NCI-H1436 (cell line): ENCODE measurements around the gene MRPS34.

ENCODE experiments used
- DNase-seq: peaks from one replicate; lab custom pipeline; 2025; lab: John Stamatoyannopoulos, UW

Gene MRPS34

DNA sequence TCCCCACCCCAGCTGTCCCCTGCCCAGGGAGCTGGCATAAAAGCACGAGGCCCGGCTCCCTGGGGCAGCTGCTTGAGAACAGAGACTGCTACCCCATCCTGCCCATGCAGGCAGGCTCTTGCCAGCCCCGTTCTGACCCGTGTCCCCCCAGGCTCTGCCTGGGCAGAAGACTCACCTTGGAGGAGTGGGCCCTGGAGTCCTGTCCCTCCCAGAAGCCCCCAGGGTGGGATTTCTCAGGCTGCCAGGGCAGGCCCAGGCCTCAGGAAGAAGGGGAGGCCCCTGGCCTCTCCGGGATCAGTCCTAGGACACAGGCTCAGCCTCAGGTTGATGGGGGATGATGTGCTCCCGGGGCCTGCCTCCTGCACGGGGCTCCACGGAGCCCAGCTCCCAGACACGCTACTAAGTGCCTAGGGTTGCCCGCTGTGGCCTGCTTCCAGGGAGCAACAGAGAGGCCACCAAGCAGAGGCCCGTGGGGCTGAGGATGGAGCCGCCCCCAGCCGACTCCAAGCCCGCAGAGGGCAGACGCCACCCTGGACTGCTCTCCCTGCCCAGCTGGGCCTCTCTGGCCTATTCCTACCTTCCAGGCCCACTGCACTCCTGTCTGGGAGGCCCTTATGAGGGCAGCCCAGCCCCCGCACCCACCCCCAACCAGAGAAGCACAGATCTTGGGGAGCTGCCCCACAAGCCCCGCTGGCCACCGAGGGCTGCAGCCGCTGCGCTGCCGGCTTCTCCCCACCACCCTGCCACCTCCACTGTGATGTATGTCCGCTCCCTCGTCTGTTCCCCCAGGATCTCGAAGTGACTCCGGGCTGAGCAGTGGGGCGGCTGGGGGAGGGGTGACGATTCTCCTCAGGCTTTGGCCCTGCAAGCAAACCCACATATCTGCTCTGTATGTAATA lies 3.3 kb downstream of the MRPS34 start:
- DNase-seq = no peak

DNA sequence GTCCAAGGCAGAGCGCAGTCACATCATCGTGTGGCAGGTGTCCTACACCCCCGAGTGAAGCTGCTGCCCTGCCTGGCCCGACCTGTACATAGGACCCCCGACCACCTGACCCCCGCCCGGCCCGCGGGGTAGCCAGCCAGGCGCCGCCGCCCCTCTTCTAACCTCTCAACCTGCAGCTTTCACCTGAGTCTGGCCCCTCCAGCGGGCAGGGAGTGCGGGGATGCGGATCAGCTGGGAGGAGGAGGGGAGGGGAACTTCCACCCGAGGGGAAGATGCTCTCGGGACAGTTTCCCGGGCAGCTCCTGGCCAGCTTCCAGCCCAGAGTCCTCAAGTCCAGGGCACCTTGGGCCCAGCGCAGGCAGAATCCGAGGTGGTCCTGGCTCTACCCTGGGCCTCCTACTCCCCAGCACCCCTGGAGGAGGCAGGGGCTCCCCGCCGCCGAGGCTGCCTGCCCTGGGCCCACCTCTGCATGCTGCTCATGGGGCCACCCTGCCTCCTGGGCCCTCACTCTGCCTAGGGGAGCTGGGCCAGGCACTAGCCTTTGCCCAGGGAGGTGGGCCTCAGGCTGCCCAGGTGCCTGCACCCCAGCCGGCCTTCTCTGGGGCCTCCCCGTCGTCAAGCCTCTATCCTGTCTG lies 4.0 kb downstream of the MRPS34 start:
- no peak for DNase-seq

DNA sequence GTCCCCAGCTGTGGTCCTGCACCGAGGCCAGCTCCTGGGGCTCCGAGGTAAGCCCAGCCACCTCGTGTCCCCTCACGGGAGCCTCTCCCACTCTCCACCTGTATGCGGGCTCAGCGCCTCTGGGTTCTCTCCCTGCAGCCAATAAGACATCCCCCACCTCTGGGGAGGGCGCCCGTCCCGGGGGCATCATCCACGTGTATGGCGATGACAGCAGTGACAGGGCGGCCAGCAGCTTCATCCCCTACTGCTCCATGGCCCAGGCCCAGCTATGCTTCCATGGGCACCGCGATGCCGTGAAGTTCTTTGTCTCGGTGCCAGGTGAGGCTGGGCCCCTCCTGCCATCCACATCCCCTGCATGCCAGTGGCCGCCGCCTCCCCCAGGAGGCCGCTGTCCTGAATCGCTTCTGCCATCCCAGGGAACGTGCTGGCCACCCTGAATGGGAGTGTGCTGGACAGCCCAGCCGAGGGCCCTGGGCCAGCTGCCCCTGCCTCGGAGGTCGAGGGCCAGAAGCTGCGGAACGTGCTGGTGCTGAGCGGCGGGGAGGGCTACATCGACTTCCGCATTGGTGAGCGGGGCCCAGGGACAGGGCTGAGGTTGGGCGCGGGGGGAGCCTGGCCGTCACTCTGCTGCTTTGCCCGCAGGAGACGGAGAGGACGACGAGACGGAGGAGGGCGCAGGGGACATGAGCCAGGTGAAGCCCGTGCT lies 4.7 kb downstream of the MRPS34 start:
- DNase-seq = no peak

DNA sequence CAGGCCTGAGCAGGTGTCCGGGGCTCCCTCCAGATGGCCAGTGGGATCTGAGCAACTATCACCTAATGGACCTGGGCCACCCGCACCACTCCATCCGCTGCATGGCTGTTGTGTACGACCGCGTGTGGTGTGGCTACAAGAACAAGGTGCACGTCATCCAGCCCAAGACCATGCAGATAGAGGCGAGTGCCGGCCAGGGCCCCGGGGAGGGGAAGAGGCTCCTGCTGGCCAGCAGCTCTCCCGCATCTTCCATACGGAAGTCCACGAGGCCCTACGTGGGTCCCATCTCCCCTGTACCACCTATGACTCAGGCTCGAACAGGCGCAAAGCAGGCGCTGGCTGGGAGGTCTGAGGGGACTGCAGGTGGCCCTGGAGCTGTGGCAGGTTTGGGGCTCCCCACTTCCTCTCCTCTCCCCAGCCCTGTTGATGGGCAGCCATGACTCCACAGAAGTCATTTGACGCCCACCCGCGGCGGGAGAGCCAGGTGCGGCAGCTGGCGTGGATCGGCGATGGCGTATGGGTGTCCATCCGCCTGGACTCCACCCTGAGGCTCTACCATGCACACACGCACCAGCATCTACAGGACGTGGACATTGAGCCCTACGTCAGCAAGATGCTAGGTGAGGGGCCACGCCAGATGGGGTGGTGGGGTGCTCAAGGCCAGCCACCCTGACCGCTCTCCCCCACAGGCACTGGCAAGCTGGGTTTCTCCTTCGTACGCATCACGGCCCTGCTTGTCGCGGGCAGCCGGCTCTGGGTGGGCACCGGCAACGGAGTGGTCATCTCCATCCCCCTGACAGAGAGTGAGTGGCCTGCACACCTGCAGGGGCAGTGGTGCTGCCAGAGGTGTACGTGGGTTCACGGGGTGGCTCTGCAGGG lies 5.6 kb downstream of the MRPS34 start:
- DNase-seq = no peak

DNA sequence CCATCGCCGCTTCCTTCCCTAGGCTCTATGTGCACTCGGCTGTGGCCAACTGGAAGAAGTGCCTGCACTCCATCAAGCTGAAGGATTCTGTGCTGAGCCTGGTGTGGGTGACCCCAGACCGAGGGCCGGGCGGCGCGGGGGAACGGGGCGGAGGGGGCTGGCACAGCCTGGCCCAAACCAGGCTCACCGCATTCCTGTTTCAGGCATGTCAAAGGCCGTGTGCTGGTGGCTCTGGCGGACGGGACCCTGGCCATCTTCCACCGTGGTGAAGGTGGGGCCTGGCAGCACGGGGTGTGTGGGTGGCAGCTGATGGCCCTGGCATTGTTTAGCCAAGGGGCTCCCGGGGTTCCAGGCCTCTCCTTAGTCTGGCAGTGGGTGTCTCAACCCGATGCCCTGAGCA lies 6.2 kb downstream of the MRPS34 start:
- no peak for DNase-seq

DNA sequence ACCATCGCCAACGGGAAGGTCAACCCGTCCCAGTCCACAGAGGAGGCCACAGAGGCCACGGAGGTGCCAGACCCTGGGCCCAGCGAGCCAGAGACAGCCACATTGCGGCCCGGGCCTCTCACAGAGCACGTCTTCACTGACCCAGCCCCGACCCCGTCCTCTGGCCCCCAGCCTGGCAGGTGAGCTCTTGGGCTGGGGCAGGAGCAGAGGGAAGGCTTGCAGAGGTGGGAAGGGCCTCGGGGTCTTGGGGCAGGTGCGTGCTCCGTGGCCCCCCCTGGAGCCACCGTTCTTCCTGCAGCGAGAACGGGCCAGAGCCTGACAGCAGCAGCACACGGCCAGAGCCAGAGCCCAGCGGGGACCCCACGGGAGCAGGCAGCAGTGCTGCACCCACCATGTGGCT lies 6.7 kb downstream of the MRPS34 start:
- DNase-seq = no peak

DNA sequence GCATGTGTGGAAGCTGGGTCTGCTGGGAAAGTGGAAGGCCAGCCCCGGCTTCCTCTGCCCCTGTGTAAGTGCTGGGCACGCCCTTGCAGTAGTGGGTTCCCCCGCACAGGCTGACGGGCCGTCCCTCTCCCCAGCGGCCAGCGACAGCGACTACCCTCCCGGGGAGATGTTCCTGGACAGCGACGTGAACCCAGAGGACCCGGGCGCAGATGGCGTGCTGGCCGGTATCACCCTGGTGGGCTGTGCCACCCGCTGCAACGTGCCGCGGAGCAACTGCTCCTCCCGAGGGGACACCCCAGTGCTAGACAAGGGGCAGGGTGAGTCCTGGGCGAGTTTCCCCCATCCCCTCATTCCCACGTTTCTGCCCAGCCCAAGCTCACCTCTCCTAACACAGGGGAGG lies 7.1 kb downstream of the MRPS34 start:
- no peak for DNase-seq

DNA sequence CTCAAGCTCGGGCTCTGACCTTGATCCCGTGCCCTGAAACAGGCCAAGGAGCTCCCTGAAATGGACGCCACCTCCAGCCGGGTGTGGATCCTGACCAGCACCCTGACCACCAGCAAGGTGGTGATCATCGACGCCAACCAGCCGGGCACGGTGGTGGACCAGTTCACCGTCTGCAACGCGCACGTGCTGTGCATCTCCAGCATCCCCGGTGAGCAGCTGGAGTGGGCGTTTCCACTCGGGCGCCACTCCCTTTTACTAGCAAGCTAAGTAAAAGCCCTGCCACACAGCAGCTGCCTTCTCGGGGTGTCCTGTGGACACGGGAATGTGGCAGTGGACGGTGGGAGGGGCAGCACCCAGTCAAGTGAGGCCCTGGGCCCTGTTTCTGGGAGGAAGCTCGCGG lies 8.0 kb downstream of the MRPS34 start:
- DNase-seq = no peak

DNA sequence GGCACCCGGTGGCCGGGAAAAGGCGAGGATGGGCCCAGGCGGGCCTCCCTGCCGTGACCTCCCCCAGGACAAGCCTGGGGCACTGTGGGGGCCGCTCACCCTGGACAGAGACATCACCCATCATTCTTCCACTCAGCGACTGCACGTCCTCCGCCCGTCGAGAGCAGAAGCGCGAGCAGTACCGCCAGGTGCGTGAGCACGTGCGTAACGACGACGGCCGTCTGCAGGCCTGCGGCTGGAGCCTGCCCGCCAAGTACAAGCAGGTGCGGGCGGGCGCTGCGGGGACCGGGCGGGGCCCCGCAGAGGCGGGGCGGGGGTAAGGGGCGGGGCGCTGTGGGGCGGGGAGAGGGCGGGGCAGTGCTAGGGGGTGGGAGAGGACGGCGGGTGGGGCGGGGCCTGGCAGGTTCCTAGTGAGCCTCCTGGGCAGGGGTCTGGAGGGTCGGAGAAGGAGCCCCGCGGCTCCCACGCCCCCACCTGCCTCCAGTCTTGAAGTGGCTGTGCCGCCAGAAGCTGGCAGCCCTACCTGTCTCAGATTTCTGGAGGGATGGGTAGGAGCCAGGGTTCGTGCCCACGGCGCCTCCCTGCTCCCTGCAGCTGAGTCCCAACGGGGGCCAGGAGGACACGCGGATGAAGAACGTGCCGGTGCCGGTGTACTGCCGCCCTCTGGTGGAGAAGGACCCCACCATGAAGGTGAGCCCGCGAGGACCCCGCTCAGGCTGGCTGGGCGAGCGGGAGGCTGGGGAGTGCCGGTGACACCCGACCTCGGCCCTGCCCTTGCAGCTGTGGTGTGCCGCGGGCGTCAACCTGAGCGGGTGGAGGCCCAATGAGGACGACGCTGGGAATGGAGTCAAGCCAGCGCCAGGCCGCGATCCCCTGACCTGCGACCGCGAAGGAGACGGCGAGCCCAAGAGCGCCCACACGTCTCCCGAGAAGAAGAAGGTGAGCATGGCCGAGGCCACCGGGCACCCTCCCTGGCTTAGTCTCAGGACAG lies 9.1 kb downstream of the MRPS34 start:
- DNase-seq = no peak

DNA sequence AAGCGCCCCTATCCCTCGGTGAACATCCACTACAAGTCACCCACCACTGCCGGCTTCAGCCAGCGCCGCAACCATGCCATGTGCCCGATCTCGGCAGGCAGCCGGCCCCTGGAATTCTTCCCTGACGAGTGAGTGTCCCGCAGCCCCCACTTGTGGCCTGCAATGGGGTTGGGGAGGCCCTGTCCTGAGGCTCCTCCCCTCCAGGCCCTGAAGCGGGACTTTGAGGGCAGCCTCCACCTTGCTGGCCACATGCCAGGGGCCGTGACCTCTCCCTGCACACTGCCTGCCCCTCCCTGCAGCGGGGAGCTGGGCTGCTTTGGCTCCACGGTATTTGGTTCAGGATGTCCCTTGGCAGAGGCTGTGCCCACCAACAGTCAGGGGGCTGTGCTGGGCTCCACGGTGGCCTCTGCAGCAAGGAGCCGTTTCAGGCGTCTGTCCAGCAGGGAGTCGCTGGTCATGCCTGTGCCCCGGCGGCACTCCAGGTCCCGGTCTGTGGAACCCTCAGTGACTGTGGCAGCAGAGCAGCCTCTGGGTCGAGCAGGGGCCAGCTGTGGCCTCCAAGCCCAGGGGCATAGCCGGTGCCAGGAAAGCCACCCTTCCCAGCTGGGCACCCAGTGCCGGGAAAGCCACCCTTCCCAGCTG lies 9.9 kb downstream of the MRPS34 start:
- no peak for DNase-seq

DNA sequence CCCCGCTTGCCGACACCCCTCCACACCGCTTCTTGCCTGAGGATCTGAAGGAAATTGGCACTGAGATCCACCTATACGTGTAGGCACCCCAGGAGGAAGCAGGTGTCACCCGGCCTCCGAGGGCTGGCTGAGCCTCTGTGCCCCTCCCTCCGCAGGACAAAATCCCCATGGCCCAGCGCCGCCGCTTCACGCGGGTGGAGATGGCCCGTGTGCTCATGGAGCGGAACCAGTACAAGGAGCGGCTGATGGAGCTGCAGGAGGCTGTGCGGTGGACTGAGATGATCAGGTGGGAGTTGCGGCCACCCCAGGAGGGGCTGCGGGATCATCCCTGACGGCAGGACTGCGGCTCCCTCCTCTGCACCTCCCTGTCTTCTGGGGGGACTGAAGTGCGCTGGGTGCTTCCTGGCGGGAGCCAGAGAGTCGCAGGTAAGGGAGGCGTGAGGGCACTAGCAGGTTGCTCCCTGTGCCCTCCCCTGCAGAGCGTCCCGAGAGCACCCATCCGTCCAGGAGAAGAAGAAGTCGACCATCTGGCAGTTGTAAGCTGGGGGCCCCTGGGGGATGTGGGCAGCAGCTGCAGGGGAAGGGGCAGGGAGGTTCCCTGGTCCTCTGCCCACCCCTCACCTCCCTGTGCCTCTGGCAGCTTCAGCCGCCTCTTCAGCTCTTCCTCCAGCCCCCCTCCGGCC lies 10.6 kb downstream of the MRPS34 start:
- no peak for DNase-seq

DNA sequence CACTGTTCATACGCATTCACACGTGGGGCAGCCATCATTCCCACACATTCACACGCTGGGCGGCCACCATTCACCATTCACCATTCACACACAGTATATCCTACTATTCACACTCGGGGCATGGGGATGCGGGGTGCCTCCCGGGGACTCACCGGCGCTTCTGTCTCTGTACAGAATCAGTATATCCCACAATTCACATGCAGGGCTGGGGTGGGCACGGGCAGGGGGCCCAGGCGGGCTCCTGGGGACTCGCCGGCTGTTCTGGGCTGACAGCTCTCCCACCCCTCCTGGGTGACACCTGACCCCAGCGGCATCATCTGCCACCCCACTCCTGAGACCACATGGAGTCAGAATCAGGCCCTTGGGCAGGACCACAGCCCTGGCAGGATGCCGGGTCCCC lies 11.2 kb downstream of the MRPS34 start:
- DNase-seq = no peak

DNA sequence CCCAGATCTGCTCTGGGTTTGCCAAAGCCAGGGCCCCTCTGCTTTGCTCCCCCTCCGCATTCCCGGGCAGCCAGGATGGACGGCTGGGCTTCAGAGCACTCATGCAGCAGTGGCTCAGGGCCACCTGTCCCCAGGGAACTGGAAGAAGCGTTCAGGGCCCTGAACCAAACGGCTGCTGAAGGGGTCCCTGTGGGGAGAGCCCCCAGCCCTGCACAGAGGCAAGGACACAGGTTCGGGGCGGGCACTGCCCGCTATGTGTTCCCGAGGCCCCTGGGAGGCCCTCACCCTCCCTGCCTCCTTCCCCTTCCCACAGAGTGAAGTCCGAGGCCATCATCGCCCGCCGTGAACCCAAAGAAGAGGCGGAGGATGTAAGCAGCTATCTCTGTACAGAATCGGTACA lies 12.0 kb downstream of the MRPS34 start:
- no peak for DNase-seq

DNA sequence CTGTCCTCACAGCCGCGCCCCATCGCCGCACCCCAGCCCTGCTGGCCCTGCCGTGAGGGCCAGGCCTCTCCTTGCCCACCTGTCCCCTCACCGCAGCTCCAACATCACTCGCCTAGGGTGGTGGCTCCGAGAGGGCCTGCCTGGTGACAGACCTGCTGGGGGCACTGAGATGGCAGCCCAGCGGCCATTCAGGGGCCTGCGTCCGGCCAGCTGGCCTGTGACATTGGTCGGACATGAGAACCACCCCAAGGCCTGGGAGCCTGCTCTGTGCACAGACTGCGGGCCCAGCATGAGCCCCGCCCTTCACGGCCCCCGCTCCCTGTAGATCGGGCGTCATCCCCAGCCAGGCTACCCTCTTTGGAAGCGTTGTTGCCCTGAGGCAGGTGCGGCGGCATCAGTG lies 13.4 kb downstream of the MRPS34 start:
- DNase-seq = no peak

DNA sequence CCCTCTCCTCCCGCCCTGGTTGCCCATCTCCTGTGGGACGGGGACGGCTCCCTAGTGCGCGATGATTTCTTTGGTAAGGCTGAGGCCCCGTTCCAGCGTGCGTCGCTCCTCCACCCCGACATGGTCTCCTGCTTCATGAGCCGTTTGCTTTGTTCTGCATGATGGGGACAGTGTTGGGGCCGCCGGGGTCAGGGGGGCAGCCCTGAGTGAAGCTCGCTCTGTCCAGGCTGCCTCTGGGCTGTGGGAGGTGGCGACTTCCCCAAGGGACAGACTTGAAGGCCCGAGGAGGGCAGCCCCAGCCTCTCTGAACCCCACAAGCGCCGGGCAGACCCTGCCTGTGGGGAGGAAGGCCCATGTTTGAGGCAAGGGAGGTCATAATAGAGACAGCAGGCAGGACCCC lies 14.0 kb downstream of the MRPS34 start:
- no peak for DNase-seq

DNA sequence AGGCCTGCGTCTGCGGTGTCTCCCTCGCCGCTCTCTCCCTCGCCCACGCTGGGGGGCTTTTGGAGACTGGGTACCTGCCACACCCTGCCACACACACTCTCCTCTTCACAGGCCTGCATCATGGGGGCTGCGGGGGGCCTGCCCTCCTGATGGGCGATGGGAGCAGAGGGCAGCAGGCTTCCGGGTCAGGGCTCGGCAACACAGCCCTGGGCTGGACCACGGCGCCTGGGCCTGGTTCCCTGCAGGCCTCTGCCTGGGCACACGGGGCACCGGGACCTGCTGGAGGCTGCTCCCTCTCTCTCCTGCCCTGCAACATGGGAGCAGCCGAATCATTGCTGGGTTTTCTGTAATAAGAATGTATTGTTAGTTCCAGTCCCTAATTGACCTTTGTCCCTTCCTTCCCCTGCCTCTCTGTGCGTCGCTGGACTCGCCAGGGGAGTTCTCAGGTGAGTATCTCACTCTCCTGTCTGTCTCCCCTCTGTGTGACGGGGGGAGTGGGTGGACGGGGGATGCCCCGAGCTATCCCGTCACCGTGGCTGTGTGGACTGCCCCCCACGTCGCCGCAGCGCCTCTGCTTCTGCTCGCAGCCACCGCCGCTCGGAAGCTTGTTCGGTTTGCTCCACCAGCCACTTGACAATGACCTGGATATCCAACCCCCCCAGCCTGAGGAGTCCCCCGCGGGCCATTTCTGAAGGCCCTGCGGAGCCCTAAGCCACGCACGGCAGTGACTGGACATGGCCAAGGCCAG lies 15.0 kb downstream of the MRPS34 start:
- DNase-seq = no peak

DNA sequence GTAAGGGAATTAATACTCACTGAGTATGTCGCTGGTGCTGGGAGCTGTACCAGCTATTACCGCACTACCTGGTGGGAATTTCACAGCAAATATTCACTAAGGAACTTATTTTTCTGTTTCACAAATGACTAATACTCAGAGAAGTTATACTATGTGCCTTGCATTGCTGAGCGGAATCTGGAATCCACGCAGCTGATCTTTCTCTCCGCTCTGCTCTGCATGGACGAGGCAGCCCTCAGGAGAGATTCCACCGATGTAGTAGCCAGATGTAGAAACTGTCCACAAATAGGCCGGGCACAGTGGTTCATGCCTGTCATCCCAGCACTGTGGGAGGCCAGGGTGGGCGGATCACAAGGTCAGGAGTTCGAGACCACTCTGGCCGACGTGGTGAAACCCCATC lies 18.7 kb downstream of the MRPS34 start:
- DNase-seq = no peak

DNA sequence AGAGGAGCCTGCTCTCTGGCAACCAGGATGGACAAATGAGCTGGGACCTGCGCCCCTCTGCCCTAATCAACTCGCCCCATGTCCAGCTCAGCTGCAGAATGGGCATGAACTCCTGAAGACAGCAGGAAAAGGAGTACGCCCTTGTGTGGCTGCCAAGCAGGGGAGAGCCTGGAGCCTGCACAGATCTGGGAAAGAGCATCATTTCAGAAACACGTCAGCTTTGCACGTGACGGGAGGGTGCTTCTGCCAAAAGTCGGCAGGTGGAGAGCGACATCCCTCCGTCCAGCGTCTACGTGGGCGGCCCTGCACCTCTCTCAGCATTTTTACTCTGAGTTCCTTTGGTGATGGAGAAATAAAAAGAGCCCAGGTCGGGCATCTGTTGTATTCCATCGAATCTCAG lies 20.1 kb downstream of the MRPS34 start:
- no peak for DNase-seq

DNA sequence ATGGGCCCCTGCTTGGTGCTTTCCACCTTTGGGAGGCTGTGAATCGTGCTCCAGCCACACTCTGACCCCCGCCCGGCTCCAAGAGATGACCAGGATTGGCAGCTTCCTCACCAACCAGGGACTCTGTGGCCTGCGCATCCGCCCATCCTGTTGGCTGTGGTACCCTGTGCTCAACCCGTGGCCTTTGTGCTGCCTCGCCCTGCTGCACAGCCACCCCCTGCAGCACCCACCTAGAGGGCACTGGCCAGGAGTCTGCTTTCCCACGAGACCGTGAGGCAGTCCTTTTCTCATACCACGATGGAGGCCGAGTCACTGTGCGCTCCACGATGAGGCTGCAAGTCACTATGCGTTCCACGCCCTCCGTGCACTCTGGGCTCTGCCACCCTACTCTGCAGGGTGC lies 21.0 kb downstream of the MRPS34 start:
- DNase-seq = no peak
